GM15510 (cell line): ENCODE results near the gene DDX20.

Experiments
- POLR2A ChIP-seq: IDR thresholded peaks from 3 replicates; pipeline ENCODE4 v1.6.1; 2011; ENCODE audit warnings: borderline replicate concordance; ENCODE audit not compliant: insufficient read length; ENCODE audit errors: extremely low read depth

Gene DDX20

DNA sequence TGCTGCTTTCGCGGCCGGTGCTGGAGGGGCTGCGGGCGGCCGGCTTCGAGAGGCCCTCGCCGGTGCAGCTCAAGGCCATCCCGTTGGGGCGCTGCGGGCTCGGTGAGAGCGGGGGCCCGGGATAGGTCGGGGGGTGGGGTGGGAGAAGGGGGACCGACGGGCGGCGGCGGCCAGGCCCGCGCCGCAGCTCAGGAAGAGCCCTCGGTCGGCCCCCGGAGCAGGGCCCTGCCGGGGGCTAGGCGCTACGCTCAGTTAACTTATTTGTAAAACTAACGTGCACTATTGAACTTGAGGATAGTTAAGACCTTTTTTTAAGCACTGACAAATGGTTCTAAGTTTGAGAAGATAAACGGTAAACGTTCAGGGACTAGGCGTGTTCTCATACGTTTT lies 418 bp downstream of the DDX20 start:
- TF ChIP-seq POLR2A = no peak

DNA sequence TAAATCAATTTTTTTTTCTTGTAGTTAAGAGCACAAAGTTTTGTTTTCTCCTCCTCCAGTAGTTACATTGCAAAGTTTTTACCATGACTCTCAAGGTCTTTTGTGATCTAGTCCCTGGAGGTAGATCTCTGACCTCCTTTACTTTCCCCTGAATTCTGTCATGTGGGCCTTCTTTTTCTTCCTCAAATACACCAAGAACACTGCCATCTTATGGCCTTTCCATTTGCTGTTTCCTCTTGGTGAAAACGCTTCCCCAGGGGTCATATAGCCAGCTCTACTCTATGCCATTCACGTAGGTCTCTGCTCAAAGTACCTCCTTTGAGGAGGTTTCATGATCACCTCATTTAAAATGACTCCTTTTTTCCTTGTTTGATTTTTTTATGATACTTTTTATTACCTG lies 2.7 kb downstream of the DDX20 start:
- no peak for TF ChIP-seq POLR2A

DNA sequence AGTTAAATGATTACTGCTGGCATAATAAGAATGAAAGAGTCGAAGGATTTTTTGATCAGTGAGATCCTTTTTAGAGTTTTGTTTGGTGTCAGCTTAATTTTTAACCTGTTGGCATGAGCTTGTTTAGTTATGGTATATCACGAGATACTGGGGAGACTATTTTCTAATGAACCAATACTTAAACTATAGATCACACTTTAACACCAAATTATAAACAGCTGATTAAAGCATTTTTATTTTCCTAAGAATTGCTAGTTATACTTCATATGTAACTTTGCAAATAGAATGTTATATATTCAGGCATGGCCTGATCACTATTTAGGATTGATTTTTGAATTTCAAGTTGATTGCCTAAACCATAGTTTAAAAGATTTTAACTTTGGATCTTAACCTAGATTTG lies 6.0 kb downstream of the DDX20 start:
- TF ChIP-seq POLR2A = no peak

DNA sequence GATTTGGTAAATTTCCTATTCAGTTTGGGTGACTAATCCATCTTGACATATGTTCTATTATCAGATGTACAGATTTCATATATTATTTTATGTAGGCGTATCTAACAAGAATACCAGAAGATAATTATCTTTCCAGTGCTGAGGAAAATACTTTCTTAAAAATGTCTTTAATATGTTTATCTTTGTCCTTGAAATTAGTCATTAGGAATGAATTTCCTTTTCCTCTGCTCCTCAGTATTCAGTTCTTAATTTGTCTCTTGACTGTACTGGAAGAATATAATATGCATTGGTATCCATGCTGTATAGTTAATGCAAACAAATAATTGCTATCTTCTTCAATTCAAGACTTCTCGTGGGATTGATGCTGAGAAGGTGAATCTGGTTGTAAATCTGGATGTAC lies 6.6 kb downstream of the DDX20 start:
- TF ChIP-seq POLR2A = no peak

DNA sequence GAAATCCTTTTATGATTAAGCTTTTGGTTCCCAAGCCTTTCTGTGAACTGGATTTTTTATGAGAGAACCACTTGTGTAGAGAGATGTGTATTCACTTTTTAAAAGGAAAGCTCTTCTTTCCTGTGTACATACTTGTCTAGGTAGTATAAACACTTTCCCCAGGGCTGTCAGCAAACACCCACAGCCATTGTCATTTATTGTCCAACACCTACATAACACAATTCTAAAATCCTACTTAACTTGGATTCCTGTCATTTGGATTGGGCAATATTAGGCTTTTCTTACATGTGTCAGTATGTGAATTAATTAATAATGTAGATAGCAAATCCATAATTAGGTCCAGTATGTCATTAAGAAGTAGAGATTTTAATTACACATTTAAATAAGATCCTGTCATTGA lies 12.3 kb downstream of the DDX20 start:
- no peak for TF ChIP-seq POLR2A

DNA sequence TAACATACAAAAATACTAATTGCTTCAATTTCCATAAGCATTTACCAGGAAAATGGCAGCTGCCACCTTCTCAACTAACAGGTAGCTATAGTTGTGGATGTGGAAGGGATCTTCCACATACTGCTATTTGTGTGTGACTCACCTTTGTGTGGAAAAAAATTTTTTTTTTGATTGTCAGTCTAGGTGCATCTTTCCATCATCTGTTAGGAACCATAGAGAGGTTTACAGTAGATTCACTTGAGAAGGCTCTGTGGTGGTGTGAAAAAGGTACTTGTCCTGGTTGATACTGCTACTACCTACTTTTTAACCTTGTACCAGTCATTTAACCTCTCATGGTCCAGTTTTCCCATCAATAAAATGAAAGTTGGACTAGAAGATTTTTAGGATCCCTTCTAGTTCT lies 12.9 kb downstream of the DDX20 start:
- no peak for TF ChIP-seq POLR2A

DNA sequence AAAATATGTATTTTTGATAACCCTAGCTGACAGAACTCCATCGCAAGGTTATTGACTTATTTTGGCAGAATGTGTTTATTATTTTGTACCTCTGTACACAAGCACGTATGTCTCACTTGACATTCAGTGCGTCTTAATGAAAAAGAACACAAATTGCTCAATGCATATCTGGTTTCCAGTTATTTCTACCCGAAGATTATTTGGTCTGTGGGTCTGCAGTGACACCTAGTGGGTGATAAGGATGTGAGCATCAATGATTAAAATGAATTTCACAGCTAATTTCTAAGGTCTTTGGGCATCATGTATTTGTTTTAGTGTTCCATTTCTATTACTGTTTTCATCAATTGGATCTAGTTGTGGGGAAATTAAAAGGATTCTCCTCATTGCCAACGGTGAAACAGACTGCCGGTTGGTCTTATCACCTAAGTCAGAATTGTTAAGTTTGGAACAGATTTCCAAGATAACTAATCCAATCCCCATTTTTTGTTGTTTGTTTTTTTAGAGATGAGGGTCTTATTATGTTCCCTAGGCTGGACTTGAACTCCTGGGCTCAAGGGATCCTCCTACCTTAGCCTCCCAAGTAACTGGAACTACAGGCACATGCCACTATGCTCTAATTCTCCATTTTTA lies 13.9 kb downstream of the DDX20 start:
- TF ChIP-seq POLR2A = no peak

DNA sequence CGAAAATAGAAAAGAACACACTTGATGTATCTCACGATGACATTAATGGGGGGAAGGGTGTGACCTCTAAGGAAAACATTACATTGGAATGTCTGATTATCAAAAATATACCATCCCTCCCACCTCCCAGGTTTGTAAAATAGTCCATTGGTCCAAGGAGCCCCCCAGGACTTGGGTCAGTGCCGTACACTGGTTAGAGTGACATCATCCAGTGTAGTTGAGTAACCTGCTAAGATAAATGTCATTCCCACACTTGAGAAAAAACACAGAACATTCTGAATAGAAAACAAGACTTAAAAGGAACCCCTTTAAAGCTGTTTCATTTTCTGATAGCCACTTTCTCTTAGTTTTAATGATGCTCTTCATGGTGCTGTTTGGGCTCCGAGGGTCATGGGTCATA lies 15.2 kb downstream of the DDX20 start:
- no peak for TF ChIP-seq POLR2A

DNA sequence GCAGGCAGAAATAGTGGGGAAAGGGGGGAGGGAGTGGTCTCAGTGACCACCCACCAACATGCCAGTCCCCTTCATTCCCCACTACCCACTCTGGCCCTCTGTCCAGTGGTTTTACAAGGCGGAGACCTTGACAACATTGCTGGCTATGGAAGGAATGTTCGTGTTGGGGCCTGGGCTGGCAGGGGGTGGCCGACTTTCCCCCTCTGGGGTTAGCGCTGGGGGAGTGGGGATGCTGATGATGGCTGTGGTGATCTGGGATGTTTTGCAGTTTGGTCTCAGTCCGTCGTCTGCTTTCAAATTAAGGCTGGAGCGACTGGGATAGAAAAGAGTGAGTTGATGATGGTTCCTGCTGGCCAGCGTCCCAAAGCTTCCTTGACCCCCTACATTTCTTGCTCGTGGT lies 20.3 kb downstream of the DDX20 start:
- no peak for TF ChIP-seq POLR2A

DNA sequence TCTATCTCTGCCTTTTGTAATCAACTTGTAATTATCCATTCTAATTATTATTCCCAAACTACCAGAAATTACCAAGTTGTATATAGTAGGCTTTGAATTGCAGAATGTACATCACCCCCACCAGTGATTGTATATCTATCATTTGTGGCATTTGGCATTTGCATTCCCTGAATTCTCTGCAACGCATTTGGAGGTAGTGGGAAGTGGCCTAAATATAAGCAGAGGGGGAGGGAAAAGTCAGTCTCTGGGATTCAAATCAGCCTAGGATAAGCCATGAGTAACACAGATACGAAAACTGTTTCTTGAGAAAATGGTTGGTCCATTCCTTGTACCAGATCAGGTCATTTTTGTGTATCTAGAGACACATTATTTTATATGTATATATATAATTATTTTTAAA lies 20.7 kb downstream of the DDX20 start:
- TF ChIP-seq POLR2A = no peak

DNA sequence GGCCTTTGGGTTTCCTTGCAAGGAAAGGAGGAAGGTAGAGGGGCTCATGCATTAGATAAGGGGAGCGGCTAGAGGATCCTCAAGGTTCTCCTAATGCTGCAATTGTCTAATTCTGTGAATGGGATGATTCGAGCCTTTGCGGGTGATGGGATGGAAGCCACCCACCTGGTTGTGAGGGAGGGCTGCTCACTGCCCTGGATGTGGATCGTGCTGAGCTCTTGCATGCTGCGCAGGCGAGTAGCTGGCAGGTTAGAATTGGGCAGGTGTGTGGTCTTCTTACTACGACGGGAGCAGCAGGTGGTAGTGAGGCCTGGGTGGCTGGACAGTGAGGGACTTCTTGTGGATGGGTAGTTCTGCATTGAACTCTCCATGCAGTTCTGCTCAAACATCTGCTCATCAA lies 21.2 kb downstream of the DDX20 start:
- TF ChIP-seq POLR2A = no peak

DNA sequence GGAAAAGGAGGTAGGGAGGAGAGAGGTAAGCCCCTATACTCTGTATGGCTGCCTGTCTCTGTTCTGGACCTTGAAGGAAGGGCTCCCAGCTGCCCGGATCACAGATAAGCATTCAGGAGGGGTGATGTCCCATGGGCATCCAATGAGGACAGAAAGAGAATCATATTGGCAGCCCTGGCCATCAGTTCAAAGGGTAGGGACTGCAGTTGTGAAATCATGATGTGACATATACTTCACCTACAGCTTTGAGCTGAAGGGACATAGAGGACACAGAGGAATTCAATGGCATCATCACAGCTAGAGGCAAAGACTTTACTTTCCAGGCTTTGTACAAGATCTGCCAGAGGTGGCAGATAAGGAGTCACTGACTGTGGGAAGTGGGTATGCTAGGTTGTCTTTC lies 21.6 kb downstream of the DDX20 start:
- TF ChIP-seq POLR2A = no peak

DNA sequence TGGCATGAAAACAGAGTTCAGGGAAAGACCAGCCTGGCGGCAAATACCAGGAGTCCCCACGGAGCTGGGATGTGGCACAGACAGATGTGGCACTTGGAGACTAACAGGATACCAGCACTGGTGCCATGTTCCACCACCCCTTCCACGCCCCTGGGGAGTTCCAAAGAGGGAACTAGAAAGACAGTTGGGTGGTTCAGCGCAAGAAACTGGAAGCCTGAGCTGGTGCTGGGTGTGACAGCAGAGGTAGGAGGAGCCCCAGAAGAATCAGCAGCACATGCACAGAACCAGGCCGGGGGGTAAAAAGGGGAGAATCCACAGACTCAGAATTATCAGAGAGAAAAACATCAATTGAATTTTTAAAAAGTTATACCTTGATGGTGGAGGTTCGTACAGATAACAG lies 22.4 kb downstream of the DDX20 start:
- TF ChIP-seq POLR2A = no peak

DNA sequence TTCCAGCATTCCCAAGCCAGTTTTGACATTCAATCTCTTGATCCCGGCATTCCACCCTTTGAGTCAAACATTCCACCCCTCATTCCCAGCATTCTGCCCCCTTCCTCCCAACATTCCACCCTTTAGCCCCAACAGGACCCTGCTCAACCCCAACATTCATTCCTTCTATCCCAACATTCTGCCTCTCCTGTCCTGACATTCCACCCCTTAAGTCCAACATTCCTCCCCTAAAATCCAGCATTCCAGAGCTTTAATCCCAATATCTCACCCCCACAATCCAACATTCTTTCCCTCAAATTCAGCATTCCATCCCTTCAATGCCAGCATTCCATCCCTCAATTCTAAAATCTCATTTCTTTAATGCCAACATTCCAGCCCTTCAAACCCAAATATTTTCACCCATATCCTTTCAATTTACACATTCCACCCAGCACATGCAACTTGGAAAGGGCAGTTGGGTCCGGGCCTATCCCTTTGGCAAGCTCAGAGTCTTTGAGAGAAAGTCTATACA lies 22.9 kb downstream of the DDX20 start:
- no peak for TF ChIP-seq POLR2A

DNA sequence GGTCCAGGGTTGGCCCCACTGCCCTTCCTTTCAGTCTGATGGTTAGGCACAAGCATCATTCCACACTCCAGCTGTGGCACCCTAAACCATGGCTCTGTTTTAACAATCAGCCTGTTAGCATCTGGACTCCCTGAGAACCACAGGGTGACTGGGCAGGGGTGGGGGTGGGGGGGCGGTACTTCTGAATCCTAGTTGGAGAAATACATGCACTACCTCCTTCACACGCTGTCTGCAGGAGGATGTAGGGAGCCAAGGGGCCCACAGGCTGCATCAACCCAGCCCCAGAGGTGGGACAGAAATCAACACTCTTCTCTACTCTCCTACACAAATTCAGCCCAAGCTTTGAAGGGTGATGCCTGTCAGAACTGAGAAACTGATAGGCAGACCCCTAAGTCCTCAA lies 23.8 kb downstream of the DDX20 start:
- no peak for TF ChIP-seq POLR2A

DNA sequence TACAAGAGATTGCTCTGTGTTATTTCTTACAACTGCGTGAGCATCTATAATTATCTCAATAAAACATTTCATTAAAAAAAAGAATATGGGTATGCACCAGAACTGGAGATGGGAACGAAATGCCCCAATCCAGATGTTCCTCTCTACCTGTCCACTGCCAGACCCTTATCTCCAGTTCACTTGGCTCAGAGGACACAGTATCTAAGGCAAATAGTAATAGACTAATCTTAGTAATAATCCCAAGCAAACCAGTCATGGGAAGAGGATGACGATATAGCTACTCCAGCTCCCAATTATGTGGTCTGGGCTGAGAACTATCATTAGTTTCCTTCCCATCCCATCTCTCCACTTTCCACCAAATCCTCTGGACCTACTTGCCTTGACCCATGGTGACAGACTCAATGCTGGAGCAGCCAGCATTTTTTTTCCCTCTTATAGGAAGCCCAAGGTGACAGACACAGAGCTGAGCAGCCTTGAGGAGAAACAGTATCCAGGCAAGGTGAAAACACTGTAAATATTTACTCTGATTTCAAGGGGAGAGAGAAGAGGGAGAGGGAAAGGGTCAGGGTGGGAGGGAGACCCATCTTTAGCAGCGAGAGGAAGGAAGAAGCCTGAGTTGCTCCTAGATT lies 28.7 kb downstream of the DDX20 start:
- no peak for TF ChIP-seq POLR2A
